Spleen (tissue), 11 donors: ENCODE results near the gene LCN9. TPM values are rescaled to one million over a fixed set of nuclear protein-coding genes. Genes with fewer than 3 reads are reported as not detected.

Source experiments
- DNase-seq: peaks from one replicate; pipeline ENCODE4 v3.0.0-alpha.2; 2020
- H3K27ac ChIP-seq, 8 donors: fragments of 200-600 bp; sonication (generic) in 7 of 8; 1 replicate in 4 of 8; 2 replicates in 4 of 8; pipeline versions ENCODE4 v1.5.0 to v1.8.0; 2016 to 2021; ENCODE audit warnings: inconsistent platforms in 4 of 8, mild to moderate bottlenecking in 4 of 8, moderate library complexity in 1 of 8
- H3K27me3 ChIP-seq, 7 donors: fragments of 200-600 bp; sonication (generic) in 6 of 7; replicated peaks in 1 of 7; 1 replicate in 4 of 7; 2 replicates in 3 of 7; pipeline versions ENCODE4 v1.5.0 to v1.8.0; 2016 to 2021; ENCODE audit warnings: inconsistent platforms in 3 of 7, mild to moderate bottlenecking in 1 of 7
- H3K36me3 ChIP-seq, 6 donors: fragments of 200-600 bp; sonication (generic) in 5 of 6; 1 replicate in 4 of 6; 2 replicates in 2 of 6; pipeline versions ENCODE4 v1.5.0 to v1.8.0; 2016 to 2021; ENCODE audit warnings: inconsistent platforms in 2 of 6
- H3K4me1 ChIP-seq, 6 donors: fragments of 200-600 bp; sonication (generic) in 5 of 6; 1 replicate in 3 of 6; 2 replicates in 3 of 6; pipeline versions ENCODE4 v1.5.0 to v1.8.0; 2016 to 2021; ENCODE audit warnings: inconsistent platforms in 3 of 6
- H3K4me3 ChIP-seq, 8 donors: fragments of 200-600 bp; sonication (generic) in 7 of 8; 1 replicate in 4 of 8; 2 replicates in 4 of 8; pipeline versions ENCODE4 v1.5.0 to v1.8.0; 2016 to 2021; ENCODE audit warnings: inconsistent platforms in 4 of 8, mild to moderate bottlenecking in 4 of 8, moderate library complexity in 2 of 8
- H3K9me3 ChIP-seq, 8 donors: fragments of 200-600 bp; sonication (generic) in 7 of 8; 1 replicate in 4 of 8; 2 replicates in 4 of 8; pipeline versions ENCODE4 v1.5.0 to v1.8.0; 2016 to 2021; ENCODE audit warnings: inconsistent platforms in 4 of 8
- CTCF ChIP-seq, 11 experiments: fragments of 200-600 bp in 7 of 11; fragments of 450-650 bp in 4 of 11; sonication (generic) in 4 of 11; IDR thresholded peaks in 8 of 11; conservative IDR thresholded peaks in 3 of 11; 1 replicate in 7 of 11; 2 replicates in 4 of 11; pipeline versions ENCODE4 v1.4.0 to v1.8.0; 2016 to 2021; ENCODE audit warnings: antibody characterized with exemption in 11 of 11, inconsistent platforms in 4 of 11, mild to moderate bottlenecking in 1 of 11
- POLR2A ChIP-seq, 3 donors: fragments of 450-650 bp; IDR thresholded peaks; one replicate each; pipeline ENCODE4 v1.5.1; 2017; ENCODE audit warnings: antibody characterized with exemption in 3 of 3, mild to moderate bottlenecking in 1 of 3
- POLR2AphosphoS5 ChIP-seq, 3 donors: sonication (generic); formaldehyde crosslinking; IDR thresholded peaks; one replicate each; pipeline ENCODE4 v1.5.1; 2017; ENCODE audit warnings: antibody characterized with exemption in 3 of 3
- WGBS, 5 donors: extraction: QIAGEN DNeasy Blood & Tissue Kit in 3 of 5; methylation state at CpG; one replicate each; pipeline versions ENCODE4 v1.1.5 to v1.1.7; 2013 to 2018; 5-methylcytosine and 5-hydroxymethylcytosine counted together
- intact Hi-C: fragments of 100-400 bp; cut with DNase I; formaldehyde crosslinking; loops from one replicate; pipeline ENCODE4 v1.15.0; 2023; ENCODE audit warnings: low total_unique reads
- polyA plus RNA-seq, 3 donors: library from polyadenylated mRNA; stranded (reverse); fragments of 200-250 nt; gene quantifications; one replicate each; pipeline ENCODE4 v1.2.1, GENCODE V29; 2013
- total RNA-seq, 7 donors: library from RNA; depleted of rRNA in 3 of 7; stranded (reverse); fragments of >200 nt in 3 of 7; fragmentation: NEBNext Ultra II Directional in 4 of 7; extraction: Animal tissue kit (Norgen Biotek cat#: 25700) in 4 of 7; gene quantifications; one replicate each; pipeline versions ENCODE4 v1.1.0 to v1.2.1, GENCODE V29; 2016 to 2021
- donor health status: healthy with polysubstance abuse.
- donor health status: DM: no; HTN: no; CAD: no; lungs with moderate emphysema.
- donor health status: DM: no; HTN: no; CAD: no.
- donor health status: Bipolar disorder and iron deficiency.
- donor health status: healthy.
- donor health status: DM: no; HTN: no; CAD: no.
- donor health status: DM: yes; HTN: yes; CAD: no.

The LCN9 gene
- total and polyA plus RNA-seq, 10 donors, result not detected

- intact Hi-C loops, result no loop called here
- no peaks in the 10 kb centered on the region for H3K4me1 ChIP-seq
- H3K36me3 ChIP-seq, result no peaks in the 10 kb centered on the region
- no peak for DNase-seq
- TF ChIP-seq POLR2A (IDR thresholded peaks at IDR 0.05) (no peak), POLR2AphosphoS5 (IDR thresholded peaks at IDR 0.05) (no peak), CTCF (IDR thresholded peaks at IDR 0.05 in 8 of 11, conservative IDR thresholded peaks at IDR 0.05 in 3 of 11) (no peak)
- H3K9me3 ChIP-seq, result peaks cover 3 to 74% (median 65%) of the 10 kb centered on the region in 8 donors
- H3K4me3 ChIP-seq, result no peak overlapping the region
- H3K27ac ChIP-seq, result no peak overlapping the region
- no peaks in the 10 kb centered on the region for H3K27me3 ChIP-seq
- WGBS, 5 donors, result 84 to 91% (median 90%) methylated on average over 4 of the region's 4 CpGs
Observed at GRCh38 chr9:135647884-135648283, 15.2 kb upstream of the LCN9 start.

- intact Hi-C loops, result no loop called here
- 78 to 82% (median 80%) methylated on average over 10 of the region's 10 CpGs for WGBS, 5 donors
- H3K9me3 ChIP-seq, result peaks cover 3 to 67% (median 63%) of the 10 kb centered on the region in 8 donors
Observed at GRCh38 chr9:135648494-135649410, 14.4 kb upstream of the LCN9 start.

GRCh38 chr9:135649508-135649907 lies 13.6 kb upstream of the LCN9 start:
- TF ChIP-seq POLR2AphosphoS5 (IDR thresholded peaks at IDR 0.05) (no peak), POLR2A (IDR thresholded peaks at IDR 0.05) (no peak), CTCF (IDR thresholded peaks at IDR 0.05 in 8 of 11, conservative IDR thresholded peaks at IDR 0.05 in 3 of 11) (no peak)
- Histone ChIP-seq H3K27me3 (no peaks in the 10 kb centered on the region), H3K9me3 (peaks cover 3 to 60% (median 56%) of the 10 kb centered on the region in 8 donors), H3K4me3 (no peak overlapping the region), H3K36me3 (no peaks in the 10 kb centered on the region), H3K27ac (no peak overlapping the region), H3K4me1 (no peaks in the 10 kb centered on the region)
- intact Hi-C loops, result no loop called here
- DNase-seq, result no peak
- 66 to 82% (median 73%) methylated on average over 2 of the region's 2 CpGs for WGBS, 5 donors

More at GRCh38 chr9:135648494-135649410, 14.4 kb upstream of the LCN9 start:
- Histone ChIP-seq H3K27ac (no peak overlapping the region), H3K4me3 (no peak overlapping the region), H3K27me3 (no peaks in the 10 kb centered on the region), H3K36me3 (no peaks in the 10 kb centered on the region), H3K4me1 (no peaks in the 10 kb centered on the region)
- DNase-seq, result no peak
- TF ChIP-seq POLR2A (IDR thresholded peaks at IDR 0.05) (no peak), POLR2AphosphoS5 (IDR thresholded peaks at IDR 0.05) (no peak), CTCF (IDR thresholded peaks at IDR 0.05 in 8 of 11, conservative IDR thresholded peaks at IDR 0.05 in 3 of 11) (no peak)

- TF ChIP-seq POLR2AphosphoS5 (IDR thresholded peaks at IDR 0.05) (no peak), POLR2A (IDR thresholded peaks at IDR 0.05) (no peak), CTCF (IDR thresholded peaks at IDR 0.05 in 8 of 11, conservative IDR thresholded peaks at IDR 0.05 in 3 of 11) (no peak)
Observed at GRCh38 chr9:135650408-135650807, 12.7 kb upstream of the LCN9 start.

More at GRCh38 chr9:135650408-135650807, 12.7 kb upstream of the LCN9 start:
- no peaks in the 10 kb centered on the region for H3K36me3 ChIP-seq
- no peak overlapping the region for H3K27ac ChIP-seq
- H3K27me3 ChIP-seq, result peaks cover 0 to 6% (median 0%) of the 10 kb centered on the region in 7 donors
- WGBS, 5 donors, result 89 to 97% (median 94%) methylated on average over 17 of the region's 17 CpGs
- no peak overlapping the region for H3K4me3 ChIP-seq
- H3K4me1 ChIP-seq, result no peaks in the 10 kb centered on the region
- intact Hi-C loops, result no loop called here
- DNase-seq, result no peak
- peaks cover 3 to 51% (median 47%) of the 10 kb centered on the region in 8 donors for H3K9me3 ChIP-seq
